ENCODE results near the gene STRIP2. TPM values are rescaled to one million over a fixed set of nuclear protein-coding genes. Genes with fewer than 3 reads are reported as not detected.

The STRIP2 gene, protein sequence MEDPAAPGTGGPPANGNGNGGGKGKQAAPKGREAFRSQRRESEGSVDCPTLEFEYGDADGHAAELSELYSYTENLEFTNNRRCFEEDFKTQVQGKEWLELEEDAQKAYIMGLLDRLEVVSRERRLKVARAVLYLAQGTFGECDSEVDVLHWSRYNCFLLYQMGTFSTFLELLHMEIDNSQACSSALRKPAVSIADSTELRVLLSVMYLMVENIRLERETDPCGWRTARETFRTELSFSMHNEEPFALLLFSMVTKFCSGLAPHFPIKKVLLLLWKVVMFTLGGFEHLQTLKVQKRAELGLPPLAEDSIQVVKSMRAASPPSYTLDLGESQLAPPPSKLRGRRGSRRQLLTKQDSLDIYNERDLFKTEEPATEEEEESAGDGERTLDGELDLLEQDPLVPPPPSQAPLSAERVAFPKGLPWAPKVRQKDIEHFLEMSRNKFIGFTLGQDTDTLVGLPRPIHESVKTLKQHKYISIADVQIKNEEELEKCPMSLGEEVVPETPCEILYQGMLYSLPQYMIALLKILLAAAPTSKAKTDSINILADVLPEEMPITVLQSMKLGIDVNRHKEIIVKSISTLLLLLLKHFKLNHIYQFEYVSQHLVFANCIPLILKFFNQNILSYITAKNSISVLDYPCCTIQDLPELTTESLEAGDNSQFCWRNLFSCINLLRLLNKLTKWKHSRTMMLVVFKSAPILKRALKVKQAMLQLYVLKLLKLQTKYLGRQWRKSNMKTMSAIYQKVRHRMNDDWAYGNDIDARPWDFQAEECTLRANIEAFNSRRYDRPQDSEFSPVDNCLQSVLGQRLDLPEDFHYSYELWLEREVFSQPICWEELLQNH
- total RNA-seq (2014; rRNA removed; shearing (Covaris generic)) (7.4 and 10.6 TPM in 2 replicates), polyA plus RNA-seq (2016; fragmentation: Nextera tagmentation; extraction: Ambion mirVana) (3.8 and 4.7 TPM in 2 replicates)
- long read RNA-seq, partial matches to known transcripts: 1 of 1 reads
- long read RNA-seq, other reads (novel, unspliced or antisense): 0 of 1 reads

- Histone ChIP-seq H3K4me2 (peak within 1 kb of the TSS; percentile 97), H3K4me1 (ENCODE audit: insufficient read depth) (peaks cover 16% of the 10 kb centered on the region), H4K20me1 (replicated peaks; ENCODE audit: insufficient read depth) (peaks cover 12% of the 10 kb centered on the region), H2AFZ (peak within 1 kb of the TSS; percentile 97), H3K9me2 (ENCODE audit: insufficient read depth) (no peaks in the 10 kb centered on the region), H3K79me2 (replicated peaks; ENCODE audit: insufficient read depth) (peaks cover 13% of the 10 kb centered on the region; the same call in 1 of the 2 replicates), H3F3A (replicated peaks; ENCODE audit: low read depth) (peaks cover 7% of the 10 kb centered on the region; the same call in 1 of the 2 replicates), H3K27me3 (ENCODE audit: insufficient read depth) (peaks cover 20% of the 10 kb centered on the region), H3K27ac (ENCODE audit: low read depth) (peak within 1 kb of the TSS; percentile 95), H3K36me3 (ENCODE audit: insufficient read depth) (no peaks in the 10 kb centered on the region), H3K4me3 (peak within 1 kb of the TSS; percentile 83)
- Mint-ChIP-seq H3K4me1 (peaks cover 24% of the 10 kb centered on the region), H3K9me3 (no peaks in the 10 kb centered on the region), H3K4me3 (peak within 1 kb of the TSS; percentile 76), H3K36me3 (ENCODE audit: low read depth) (no peaks in the 10 kb centered on the region; the same call in 2 of the 3 replicates), H3K27me3 (ENCODE audit: insufficient read depth, low read depth, poor library complexity) (peaks cover 9% of the 10 kb centered on the region), H3K27ac (peak within 1 kb of the TSS; percentile 97)
- ATAC-seq (peak; percentile 84), DNase-seq (ENCODE audit: low spot score) (peak; percentile 97)
- TF ChIP-seq CTCF (conservative IDR thresholded peaks at IDR 0.05; ENCODE audit: low read depth in 2 of 2) (peak in 1 of 2 experiments; percentile 42; a peak in 3 of 4 replicates), STAT1 (IDR thresholded peaks at IDR 0.05; ENCODE audit: unreplicated experiment) (no peak), POLR2AphosphoS5 (IDR thresholded peaks at IDR 0.05; ENCODE audit: low read depth) (peak; percentile 91), REST (IDR thresholded peaks at IDR 0.05; ENCODE audit: unreplicated experiment) (peak; percentile 19)
Observed at GRCh38 chr7:129433847-129434674, at the start of gene STRIP2. Gene STRIP2 (plus strand): TSS chr7:129434432. CDS start chr7:129434473, 41 bp downstream.
